ENCODE measurements around the gene DPP8. TPM values are rescaled to one million over a fixed set of nuclear protein-coding genes. Genes with fewer than 3 reads are reported as not detected.
A peak's percentile ranks its signal among the peaks of the same experiment; 100 is the strongest.

Gene DPP8
- total RNA-seq, 4 donors from 2014 or later, result 33.1 to 66.9 (median 47.9) TPM

GRCh38 chr15:65396965-65397317 lies 120.5 kb downstream of the DPP8 start:
- H3K27ac ChIP-seq, result no peak overlapping the region
- 57 to 62% methylated on average over 4 to 7 of the region's 10 CpGs for WGBS, 2 donors (ENCODE audit: low coverage in 1 of 2)
- no peaks in the 10 kb centered on the region for H3K9me3 ChIP-seq
- TF ChIP-seq POLR2AphosphoS5 (IDR thresholded peaks at IDR 0.05) (no peak), CTCF (IDR thresholded peaks at IDR 0.05) (no peak), POLR2A (IDR thresholded peaks at IDR 0.05) (no peak), EP300 (IDR thresholded peaks at IDR 0.05) (no peak)
- no peak for ATAC-seq
- no peak overlapping the region for H3K4me3 ChIP-seq
- no peaks in the 10 kb centered on the region for H3K36me3 ChIP-seq
- peaks cover 61% of the 10 kb centered on the region for H3K27me3 ChIP-seq
- H3K4me1 ChIP-seq, result peaks cover 0 to 33% (median 0%) of the 10 kb centered on the region in 3 donors

GRCh38 chr15:65396283-65396964 lies 121.1 kb downstream of the DPP8 start:
- Histone ChIP-seq H3K27me3 (peaks cover 56% of the 10 kb centered on the region), H3K4me1 (peaks cover 0 to 28% (median 0%) of the 10 kb centered on the region in 3 donors), H3K27ac (no peak overlapping the region), H3K9me3 (no peaks in the 10 kb centered on the region), H3K36me3 (no peaks in the 10 kb centered on the region), H3K4me3 (no peak overlapping the region)
- TF ChIP-seq POLR2AphosphoS5 (IDR thresholded peaks at IDR 0.05) (no peak), POLR2A (IDR thresholded peaks at IDR 0.05) (no peak), CTCF (IDR thresholded peaks at IDR 0.05) (no peak), EP300 (IDR thresholded peaks at IDR 0.05) (no peak)
- no peak for ATAC-seq
- 36 to 67% methylated on average over 7 to 24 of the region's 34 CpGs for WGBS, 2 donors (ENCODE audit: low coverage in 1 of 2)

GRCh38 chr15:65395567-65396202 lies 121.8 kb downstream of the DPP8 start:
- Histone ChIP-seq H3K4me1 (peaks cover 0 to 20% (median 0%) of the 10 kb centered on the region in 3 donors), H3K27ac (no peak overlapping the region), H3K27me3 (peaks cover 53% of the 10 kb centered on the region), H3K4me3 (peak overlapping the region in 1 of 2 donors; percentile 19), H3K9me3 (no peaks in the 10 kb centered on the region), H3K36me3 (no peaks in the 10 kb centered on the region)
- TF ChIP-seq POLR2A (IDR thresholded peaks at IDR 0.05), result no peak
- TF ChIP-seq EP300 (IDR thresholded peaks at IDR 0.05), result no peak
- no peak for TF ChIP-seq CTCF (IDR thresholded peaks at IDR 0.05)
- TF ChIP-seq POLR2AphosphoS5 (IDR thresholded peaks at IDR 0.05), result no peak
- no peak for ATAC-seq
- 37% methylated on average over 12 of the region's 72 CpGs; no CpG with 5 or more reads in 1 of the 2 donors for WGBS, 2 donors (ENCODE audit: low coverage in 1 of 2)

- 85 to 100% methylated on average over 1 to 4 of the region's 9 CpGs for WGBS, 2 donors (ENCODE audit: low coverage in 1 of 2)
- no peaks in the 10 kb centered on the region for H3K36me3 ChIP-seq
- H3K4me3 ChIP-seq, result no peak overlapping the region
- no peaks in the 10 kb centered on the region for H3K9me3 ChIP-seq
- TF ChIP-seq POLR2A (IDR thresholded peaks at IDR 0.05), result no peak
- TF ChIP-seq POLR2AphosphoS5 (IDR thresholded peaks at IDR 0.05), result no peak
- TF ChIP-seq EP300 (IDR thresholded peaks at IDR 0.05), result no peak
- no peak for TF ChIP-seq CTCF (IDR thresholded peaks at IDR 0.05)
- peaks cover 0 to 16% (median 0%) of the 10 kb centered on the region in 3 donors for H3K4me1 ChIP-seq
- peaks cover 50% of the 10 kb centered on the region for H3K27me3 ChIP-seq
- no peak for ATAC-seq
- H3K27ac ChIP-seq, result no peak overlapping the region
Observed at GRCh38 chr15:65394936-65395335, 122.6 kb downstream of the DPP8 start.
